CD4-positive, alpha-beta T cell treated with Interleukin-21 for 1 hour (primary cell): ENCODE results near the gene MUCL3.
A peak's percentile ranks its signal among the peaks of the same experiment; 100 is the strongest.
"Not testable (repeated sequence)": the region's sequence is repeated elsewhere in the genome, so short reads cannot be mapped to it uniquely, and the experiment has no call there.

Source experiments
- DNase-seq: peaks from one replicate; pipeline ENCODE4 v3.0.0-alpha.2; 2020

The MUCL3 gene

GRCh38 chr6:30940361-30940986 is at the start of gene MUCL3:
TSS of gene MUCL3 (plus strand) at chr6:30940973. CDS start at chr6:30941000, 27 bp downstream.
- DNase-seq, result no peak

GRCh38 chr6:30891450-30891723 is 49.4 kb upstream of the MUCL3 start:
- DNase-seq, result no peak

GRCh38 chr6:30891816-30892538 is 48.8 kb upstream of the MUCL3 start:
- DNase-seq, result no peak

- DNase-seq, result no peak
These were observed 47.7 kb upstream of the MUCL3 start for GRCh38 chr6:30893001-30893591.

GRCh38 chr6:30893666-30894065 is 47.1 kb upstream of the MUCL3 start:
- no peak for DNase-seq

- DNase-seq, result no peak
These were observed 46.4 kb upstream of the MUCL3 start for GRCh38 chr6:30894381-30894780.

GRCh38 chr6:30894935-30895334 is 45.8 kb upstream of the MUCL3 start:
- DNase-seq, result no peak

GRCh38 chr6:30895343-30895742 is 45.4 kb upstream of the MUCL3 start:
- DNase-seq, result no peak

GRCh38 chr6:30896541-30896940 is 44.2 kb upstream of the MUCL3 start:
- DNase-seq, result no peak

GRCh38 chr6:30897882-30898281 is 42.9 kb upstream of the MUCL3 start:
- DNase-seq, result no peak

- DNase-seq, result no peak
These were observed 41.9 kb upstream of the MUCL3 start for GRCh38 chr6:30898750-30899360.

GRCh38 chr6:30900863-30901417 is 39.8 kb upstream of the MUCL3 start:
- no peak for DNase-seq

GRCh38 chr6:30901436-30901835 is 39.3 kb upstream of the MUCL3 start:
- DNase-seq, result no peak

- not testable (repeated sequence) for DNase-seq
These were observed 38.6 kb upstream of the MUCL3 start for GRCh38 chr6:30902196-30902595.

GRCh38 chr6:30902709-30903108 is 38.1 kb upstream of the MUCL3 start:
- no peak for DNase-seq

GRCh38 chr6:30903236-30903635 is 37.5 kb upstream of the MUCL3 start:
- DNase-seq, result no peak

- DNase-seq, result not testable (repeated sequence)
These were observed 33.4 kb upstream of the MUCL3 start for GRCh38 chr6:30907290-30907757.

GRCh38 chr6:30907758-30908591 is 32.8 kb upstream of the MUCL3 start, which contains the start of gene GTF2H4:
TSS of gene GTF2H4 (plus strand) at chr6:30908207.
- peak; percentile 96 for DNase-seq

- no peak for DNase-seq
These were observed 32.1 kb upstream of the MUCL3 start for GRCh38 chr6:30908700-30909099.

GRCh38 chr6:30910473-30910872 is 30.3 kb upstream of the MUCL3 start:
- DNase-seq, result not testable (repeated sequence)

- no peak for DNase-seq
These were observed 27.8 kb upstream of the MUCL3 start for GRCh38 chr6:30912746-30913520.

GRCh38 chr6:30913721-30914075 is 27.1 kb upstream of the MUCL3 start:
- no peak for DNase-seq
